ENCODE data around the gene CRY2.

CRY2 gene

DNA sequence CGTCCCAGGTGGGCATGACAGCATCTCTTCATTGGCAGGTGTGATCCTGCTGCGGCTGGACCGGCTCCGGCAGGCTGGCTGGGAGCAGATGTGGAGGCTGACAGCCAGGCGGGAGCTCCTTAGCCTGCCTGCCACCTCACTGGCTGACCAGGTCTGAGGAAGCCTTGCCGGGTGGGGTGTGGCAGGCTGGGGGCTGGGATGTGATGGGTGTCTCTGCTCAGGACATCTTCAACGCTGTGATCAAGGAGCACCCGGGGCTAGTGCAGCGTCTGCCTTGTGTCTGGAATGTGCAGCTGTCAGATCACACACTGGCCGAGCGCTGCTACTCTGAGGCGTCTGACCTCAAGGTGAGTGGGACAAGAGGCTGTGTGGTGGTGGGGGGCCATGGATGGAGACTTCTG, 78.7 kb downstream of the CRY2 start:
- Histone ChIP-seq H3K9ac (ENCODE audit: low read depth, low read length) (no peak overlapping the region), H3K9me3 (replicated peaks; ENCODE audit: low read length) (no peaks in the 10 kb centered on the region), H3K27me3 (ENCODE audit: control insufficient read depth, insufficient read depth, low read length) (peaks cover 26% of the 10 kb centered on the region), H3K36me3 (ENCODE audit: insufficient read depth, low read length) (no peaks in the 10 kb centered on the region), H3K4me2 (ENCODE audit: low read length) (no peak overlapping the region), H3K4me3 (ENCODE audit: low read length) (no peak overlapping the region), H3K4me1 (ENCODE audit: control insufficient read depth, insufficient read depth, low read length) (peaks cover 11% of the 10 kb centered on the region)

- peaks cover 11% of the 10 kb centered on the region for H3K4me1 ChIP-seq (ENCODE audit: control insufficient read depth, insufficient read depth, low read length)
- H3K36me3 ChIP-seq (ENCODE audit: insufficient read depth, low read length): peaks cover 2% of the 10 kb centered on the region
- H3K9me3 ChIP-seq (replicated peaks; ENCODE audit: low read length): no peaks in the 10 kb centered on the region
- H3K9ac ChIP-seq (ENCODE audit: low read depth, low read length): no peak overlapping the region
- H3K27me3 ChIP-seq (ENCODE audit: control insufficient read depth, insufficient read depth, low read length): peaks cover 26% of the 10 kb centered on the region
- no peak overlapping the region for H3K4me2 ChIP-seq (ENCODE audit: low read length)
- H3K4me3 ChIP-seq (ENCODE audit: low read length): no peak overlapping the region
Observed at GRCh38 chr11:45926536-45927331, 79.5 kb downstream of the CRY2 start.

DNA sequence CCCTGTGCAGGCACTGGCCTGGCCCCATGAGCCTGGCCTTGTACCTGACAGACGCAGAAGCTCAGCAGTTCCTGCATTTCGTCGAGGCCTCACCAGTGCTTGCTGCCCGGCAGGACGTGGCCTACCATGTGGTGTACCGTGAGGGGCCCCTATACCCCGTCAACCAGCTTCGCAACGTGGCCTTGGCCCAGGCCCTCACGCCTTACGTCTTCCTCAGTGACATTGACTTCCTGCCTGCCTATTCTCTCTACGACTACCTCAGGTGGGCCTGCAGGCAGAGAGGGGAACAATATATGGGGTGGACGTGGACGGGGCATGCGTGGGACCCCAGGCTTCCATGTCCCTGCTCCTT, 80.0 kb downstream of the CRY2 start:
- Histone ChIP-seq H3K27me3 (ENCODE audit: control insufficient read depth, insufficient read depth, low read length) (peaks cover 25% of the 10 kb centered on the region), H3K36me3 (ENCODE audit: insufficient read depth, low read length) (peaks cover 5% of the 10 kb centered on the region), H3K4me2 (ENCODE audit: low read length) (no peak overlapping the region), H3K9ac (ENCODE audit: low read depth, low read length) (no peak overlapping the region), H3K4me3 (ENCODE audit: low read length) (no peak overlapping the region), H3K9me3 (replicated peaks; ENCODE audit: low read length) (no peaks in the 10 kb centered on the region), H3K4me1 (ENCODE audit: control insufficient read depth, insufficient read depth, low read length) (peaks cover 11% of the 10 kb centered on the region)

- Histone ChIP-seq H3K27me3 (ENCODE audit: control insufficient read depth, insufficient read depth, low read length) (peaks cover 19% of the 10 kb centered on the region), H3K4me3 (ENCODE audit: low read length) (no peak overlapping the region), H3K36me3 (ENCODE audit: insufficient read depth, low read length) (peaks cover 5% of the 10 kb centered on the region), H3K4me2 (ENCODE audit: low read length) (no peak overlapping the region), H3K4me1 (ENCODE audit: control insufficient read depth, insufficient read depth, low read length) (peaks cover 9% of the 10 kb centered on the region), H3K9ac (ENCODE audit: low read depth, low read length) (no peak overlapping the region), H3K9me3 (replicated peaks; ENCODE audit: low read length) (no peaks in the 10 kb centered on the region)
Observed at GRCh38 chr11:45927684-45928413, 80.6 kb downstream of the CRY2 start.

DNA sequence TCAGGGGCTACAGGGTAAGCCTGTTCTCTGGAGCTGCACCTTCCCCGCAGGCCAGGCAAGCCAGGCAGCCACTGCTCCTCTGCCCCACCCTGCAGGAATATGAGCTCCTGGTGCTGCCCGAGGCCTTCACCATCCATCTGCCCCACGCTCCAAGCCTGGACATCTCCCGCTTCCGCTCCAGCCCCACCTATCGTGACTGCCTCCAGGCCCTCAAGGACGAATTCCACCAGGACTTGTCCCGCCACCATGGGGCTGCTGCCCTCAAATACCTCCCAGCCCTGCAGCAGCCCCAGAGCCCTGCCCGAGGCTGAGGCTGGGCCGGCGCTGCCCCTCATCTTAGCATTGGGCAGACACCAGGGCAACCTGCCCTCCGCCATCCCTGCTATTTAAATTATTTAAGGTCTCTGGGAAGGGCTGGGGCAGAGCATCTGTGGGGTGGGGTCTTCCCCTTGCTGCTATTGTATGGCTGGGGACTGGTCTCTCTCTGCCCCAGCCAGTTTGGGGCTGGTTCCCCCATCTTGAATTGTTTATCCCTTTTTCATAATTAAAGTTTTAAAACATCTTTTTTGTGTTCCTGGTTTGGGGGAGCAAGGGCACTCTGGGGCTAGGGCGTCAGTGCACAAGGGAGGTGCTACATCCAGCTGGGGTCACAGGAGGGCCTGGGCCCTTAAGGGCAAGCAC, 81.4 kb downstream of the CRY2 start:
- no peak overlapping the region for H3K4me3 ChIP-seq (ENCODE audit: low read length)
- H3K9me3 ChIP-seq (replicated peaks; ENCODE audit: low read length): no peaks in the 10 kb centered on the region
- H3K9ac ChIP-seq (ENCODE audit: low read depth, low read length): no peak overlapping the region
- peaks cover 9% of the 10 kb centered on the region for H3K4me1 ChIP-seq (ENCODE audit: control insufficient read depth, insufficient read depth, low read length)
- peaks cover 12% of the 10 kb centered on the region for H3K27me3 ChIP-seq (ENCODE audit: control insufficient read depth, insufficient read depth, low read length)
- peaks cover 12% of the 10 kb centered on the region for H3K36me3 ChIP-seq (ENCODE audit: insufficient read depth, low read length)
- H3K4me2 ChIP-seq (ENCODE audit: low read length): no peak overlapping the region

DNA sequence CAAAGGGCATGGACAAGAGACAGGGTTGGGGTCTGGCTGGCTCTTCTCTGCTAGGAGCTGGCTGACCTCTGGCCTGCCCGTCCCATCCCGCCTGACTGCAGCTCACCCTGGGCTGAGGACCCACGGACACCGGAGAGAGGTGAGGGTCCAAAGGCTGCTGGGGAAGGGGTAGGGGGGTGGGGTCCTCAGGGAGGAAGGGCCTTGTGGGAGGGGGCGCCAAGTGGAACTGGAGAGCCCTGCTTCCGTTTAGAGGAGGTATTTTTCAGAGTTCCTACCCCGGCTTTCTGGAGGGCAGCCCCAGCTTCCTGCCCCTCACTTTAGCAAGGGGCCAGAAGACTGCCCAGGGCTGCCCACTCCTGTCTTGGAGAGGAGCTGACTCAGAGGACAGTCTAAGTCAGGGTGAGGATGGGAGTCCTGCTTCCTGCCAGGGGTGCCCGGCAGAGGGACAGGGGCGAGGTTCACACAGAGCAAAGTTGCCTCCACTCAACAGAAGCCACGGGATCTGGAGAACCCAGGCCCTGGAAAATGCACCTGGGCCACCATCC, 82.3 kb downstream of the CRY2 start:
- H3K9ac ChIP-seq (ENCODE audit: low read depth, low read length): no peak overlapping the region
- H3K36me3 ChIP-seq (ENCODE audit: insufficient read depth, low read length): peaks cover 21% of the 10 kb centered on the region
- H3K4me2 ChIP-seq (ENCODE audit: low read length): no peak overlapping the region
- no peaks in the 10 kb centered on the region for H3K9me3 ChIP-seq (replicated peaks; ENCODE audit: low read length)
- H3K4me1 ChIP-seq (ENCODE audit: control insufficient read depth, insufficient read depth, low read length): peaks cover 9% of the 10 kb centered on the region
- H3K4me3 ChIP-seq (ENCODE audit: low read length): no peak overlapping the region
- peaks cover 5% of the 10 kb centered on the region for H3K27me3 ChIP-seq (ENCODE audit: control insufficient read depth, insufficient read depth, low read length)

DNA sequence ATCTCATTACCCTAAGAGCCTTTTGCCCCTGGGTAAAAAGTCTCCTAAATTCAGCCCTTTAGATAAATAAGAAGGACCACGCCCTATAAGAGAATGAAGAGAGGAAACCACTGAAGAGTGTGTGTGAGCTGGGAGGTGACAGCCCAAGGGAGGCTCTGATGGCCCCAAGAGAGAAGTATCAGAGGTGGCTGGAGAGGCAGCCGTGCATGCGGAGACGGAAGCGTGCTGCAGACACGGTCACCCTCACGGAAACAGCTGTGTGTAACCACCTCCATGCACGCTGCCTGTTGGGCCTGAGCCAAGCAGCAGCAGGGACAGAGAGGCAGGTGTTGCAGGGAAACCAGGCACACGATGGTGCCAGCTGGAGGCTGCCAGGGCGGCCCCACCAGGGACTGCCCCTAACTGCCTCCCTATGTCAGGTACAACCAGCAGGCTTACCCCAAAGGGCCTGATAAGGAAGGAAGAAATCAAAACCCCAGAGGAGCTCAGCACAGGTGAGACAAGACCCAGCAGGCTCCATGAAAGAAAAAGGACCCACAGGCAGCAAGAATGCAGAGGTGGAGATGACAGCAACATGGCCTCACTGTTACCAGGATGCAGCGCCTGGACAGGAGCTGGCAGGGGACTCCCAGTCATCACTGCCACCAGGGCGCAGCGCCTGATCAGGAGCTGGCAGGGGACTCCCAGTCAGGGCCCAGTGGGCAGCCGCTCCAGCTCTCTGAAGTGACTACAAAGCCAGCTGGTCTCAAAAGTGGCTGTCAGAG, 82.9 kb downstream of the CRY2 start:
- Histone ChIP-seq H3K4me2 (ENCODE audit: low read length) (no peak overlapping the region), H3K9ac (ENCODE audit: low read depth, low read length) (no peak overlapping the region), H3K4me3 (ENCODE audit: low read length) (no peak overlapping the region), H3K27me3 (ENCODE audit: control insufficient read depth, insufficient read depth, low read length) (no peaks in the 10 kb centered on the region), H3K9me3 (replicated peaks; ENCODE audit: low read length) (no peaks in the 10 kb centered on the region), H3K36me3 (ENCODE audit: insufficient read depth, low read length) (peaks cover 27% of the 10 kb centered on the region), H3K4me1 (ENCODE audit: control insufficient read depth, insufficient read depth, low read length) (peaks cover 9% of the 10 kb centered on the region)

DNA sequence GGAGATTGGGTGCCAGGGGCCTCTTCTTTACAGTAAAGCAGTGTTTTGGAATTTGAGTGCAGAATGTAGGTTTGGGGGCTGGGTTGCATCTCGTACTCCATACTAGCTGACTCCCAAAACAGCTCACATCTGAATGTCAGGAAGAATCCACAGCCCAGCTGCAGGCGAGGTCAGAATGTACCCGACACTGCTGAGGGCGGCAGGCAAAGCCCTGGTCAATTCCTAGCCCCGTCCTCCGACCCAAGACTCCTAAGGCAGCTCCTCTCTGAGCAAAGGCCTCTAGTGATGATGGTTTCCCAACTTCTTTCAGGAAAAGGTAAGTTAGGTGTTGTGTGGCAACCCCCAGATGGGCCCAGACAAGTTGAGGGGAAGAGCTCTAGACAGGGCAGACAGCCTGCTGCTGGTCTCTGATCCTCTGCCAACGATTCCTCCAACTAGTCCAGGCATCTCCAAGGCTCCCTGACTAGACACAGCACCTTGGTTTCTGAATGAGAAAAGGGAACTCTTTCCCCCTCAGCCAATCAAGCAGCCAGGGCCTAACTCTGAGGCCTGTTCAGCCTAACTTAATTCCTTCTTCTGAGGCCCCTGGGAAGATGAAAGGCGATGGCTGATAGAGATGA, 83.8 kb downstream of the CRY2 start:
- peaks cover 9% of the 10 kb centered on the region for H3K4me1 ChIP-seq (ENCODE audit: control insufficient read depth, insufficient read depth, low read length)
- no peaks in the 10 kb centered on the region for H3K9me3 ChIP-seq (replicated peaks; ENCODE audit: low read length)
- no peak overlapping the region for H3K4me3 ChIP-seq (ENCODE audit: low read length)
- H3K27me3 ChIP-seq (ENCODE audit: control insufficient read depth, insufficient read depth, low read length): no peaks in the 10 kb centered on the region
- H3K36me3 ChIP-seq (ENCODE audit: insufficient read depth, low read length): peaks cover 31% of the 10 kb centered on the region
- no peak overlapping the region for H3K4me2 ChIP-seq (ENCODE audit: low read length)
- H3K9ac ChIP-seq (ENCODE audit: low read depth, low read length): no peak overlapping the region

DNA sequence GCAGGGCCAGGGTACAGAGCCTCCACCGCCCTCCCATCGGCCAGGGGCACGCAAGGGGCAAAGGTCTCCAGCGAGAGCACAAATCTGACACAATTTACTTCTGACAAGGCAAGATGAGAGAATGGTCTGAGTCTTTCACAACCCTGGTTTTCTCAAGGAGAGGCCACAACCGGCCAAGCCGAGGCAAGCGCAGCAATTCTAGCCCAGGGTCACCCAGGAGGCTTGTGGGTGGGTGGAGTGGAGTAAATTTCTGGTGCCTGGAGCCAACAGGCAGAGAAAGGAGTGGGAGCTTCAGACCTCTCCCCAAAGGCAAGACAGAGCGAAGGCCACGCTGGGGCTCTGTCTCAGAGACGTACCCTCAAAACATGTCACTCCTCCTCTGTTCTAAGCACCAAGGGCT, 84.5 kb downstream of the CRY2 start:
- Histone ChIP-seq H3K4me2 (ENCODE audit: low read length) (no peak overlapping the region), H3K4me1 (ENCODE audit: control insufficient read depth, insufficient read depth, low read length) (peaks cover 9% of the 10 kb centered on the region), H3K4me3 (ENCODE audit: low read length) (no peak overlapping the region), H3K36me3 (ENCODE audit: insufficient read depth, low read length) (peaks cover 34% of the 10 kb centered on the region), H3K27me3 (ENCODE audit: control insufficient read depth, insufficient read depth, low read length) (no peaks in the 10 kb centered on the region), H3K9ac (ENCODE audit: low read depth, low read length) (no peak overlapping the region), H3K9me3 (replicated peaks; ENCODE audit: low read length) (no peaks in the 10 kb centered on the region)

GRCh38 chr11:45932217-45932616, 84.9 kb downstream of the CRY2 start:
- H3K9ac ChIP-seq (ENCODE audit: low read depth, low read length): no peak overlapping the region
- no peaks in the 10 kb centered on the region for H3K9me3 ChIP-seq (replicated peaks; ENCODE audit: low read length)
- no peak overlapping the region for H3K4me3 ChIP-seq (ENCODE audit: low read length)
- peaks cover 9% of the 10 kb centered on the region for H3K4me1 ChIP-seq (ENCODE audit: control insufficient read depth, insufficient read depth, low read length)
- peaks cover 38% of the 10 kb centered on the region for H3K36me3 ChIP-seq (ENCODE audit: insufficient read depth, low read length)
- no peak overlapping the region for H3K4me2 ChIP-seq (ENCODE audit: low read length)
- no peaks in the 10 kb centered on the region for H3K27me3 ChIP-seq (ENCODE audit: control insufficient read depth, insufficient read depth, low read length)
